GM21723 (cell line): Measurements from ENCODE around the gene CAMK2D.
"Not testable (repeated sequence)": the region's sequence is repeated elsewhere in the genome, so short reads cannot be mapped to it uniquely, and the experiment has no call there.

Experiments
- ATAC-seq: cut with Tn5 transposase; IDR thresholded peaks from one replicate; pipeline ENCODE4 v1.9.1; 2021; ENCODE audit warnings: mild to moderate bottlenecking, moderate library complexity; ENCODE audit not compliant: unreplicated experiment

CAMK2D gene

GRCh38 chr4:113687067-113687718 lies 74.3 kb downstream of the CAMK2D start:
- no peak for ATAC-seq

GRCh38 chr4:113685157-113685556 lies 76.4 kb downstream of the CAMK2D start:
- ATAC-seq, result not testable (repeated sequence)

GRCh38 chr4:113684534-113685091 lies 76.9 kb downstream of the CAMK2D start:
- no peak for ATAC-seq

- ATAC-seq, result peak; percentile 99
Measured at GRCh38 chr4:113682730-113683537, 78.6 kb downstream of the CAMK2D start.

- no peak for ATAC-seq
Measured at GRCh38 chr4:113678641-113679040, 82.9 kb downstream of the CAMK2D start.

GRCh38 chr4:113677325-113677724 lies 84.2 kb downstream of the CAMK2D start:
- ATAC-seq, result no peak

GRCh38 chr4:113675731-113676697 lies 85.5 kb downstream of the CAMK2D start:
- ATAC-seq, result no peak

GRCh38 chr4:113674733-113675132 lies 86.8 kb downstream of the CAMK2D start:
- no peak for ATAC-seq

GRCh38 chr4:113674251-113674650 lies 87.3 kb downstream of the CAMK2D start:
- ATAC-seq, result no peak

- peak; percentile 93 for ATAC-seq
Measured at GRCh38 chr4:113673450-113673849, 88.1 kb downstream of the CAMK2D start.

- no peak for ATAC-seq
Measured at GRCh38 chr4:113666386-113667114, 95.0 kb downstream of the CAMK2D start.

- no peak for ATAC-seq
Measured at GRCh38 chr4:113665036-113665435, 96.5 kb downstream of the CAMK2D start.

GRCh38 chr4:113662581-113662980 lies 99.0 kb downstream of the CAMK2D start:
- ATAC-seq, result no peak

- no peak for ATAC-seq
Measured at GRCh38 chr4:113659127-113659526, 102.4 kb downstream of the CAMK2D start.

GRCh38 chr4:113657586-113658233 lies 103.8 kb downstream of the CAMK2D start:
- no peak for ATAC-seq

- ATAC-seq, result no peak
Measured at GRCh38 chr4:113653871-113654270, 107.7 kb downstream of the CAMK2D start.

GRCh38 chr4:113646442-113646822 lies 115.1 kb downstream of the CAMK2D start:
- ATAC-seq, result no peak

- no peak for ATAC-seq
Measured at GRCh38 chr4:113645771-113646441, 115.6 kb downstream of the CAMK2D start.

GRCh38 chr4:113645288-113645687 lies 116.2 kb downstream of the CAMK2D start:
- ATAC-seq, result no peak
